Breast epithelium (tissue), 4 donors: Measurements from ENCODE around the gene TPSG1. TPM values are rescaled to one million over a fixed set of nuclear protein-coding genes. Genes with fewer than 3 reads are reported as not detected.

Experiments
- DNase-seq, 2 donors: peaks; one replicate each; pipeline ENCODE4 v3.0.0-alpha.2; 2019; ENCODE audit warnings: low spot score in 2 of 2
- H3K27ac ChIP-seq, 2 donors: fragments of 200-600 bp; sonication (generic) in 1 of 2; one replicate each; pipeline ENCODE4 v1.5.1; 2016 to 2019; ENCODE audit warnings: mild to moderate bottlenecking in 1 of 2
- H3K27me3 ChIP-seq, 2 donors: fragments of 200-600 bp; sonication (generic) in 1 of 2; one replicate each; pipeline versions ENCODE4 v1.5.1 to v1.6.0; 2017 to 2019; ENCODE audit warnings: control low read depth in 1 of 2, mild to moderate bottlenecking in 1 of 2
- H3K36me3 ChIP-seq: fragments of 200-600 bp; one replicate; pipeline ENCODE4 v1.5.1; 2019
- H3K4me1 ChIP-seq, 2 donors: fragments of 200-600 bp; sonication (generic); one replicate each; pipeline ENCODE4 v1.5.1; 2016 to 2019; ENCODE audit warnings: control low read depth in 1 of 2
- H3K4me3 ChIP-seq, 3 donors: fragments of 200-600 bp; sonication (generic); 1 replicate in 2 of 3; 2 replicates in 1 of 3; pipeline ENCODE4 v1.5.1; 2016 to 2019; ENCODE audit warnings: mild to moderate bottlenecking in 3 of 3, moderate library complexity in 2 of 3
- H3K9me3 ChIP-seq, 2 donors: fragments of 200-600 bp; sonication (generic) in 1 of 2; one replicate each; pipeline ENCODE4 v1.5.1; 2016 to 2019; ENCODE audit warnings: control low read depth in 1 of 2
- POLR2A ChIP-seq: fragments of 450-650 bp; IDR thresholded peaks from one replicate; pipeline ENCODE4 v1.6.1; 2016; ENCODE audit warnings: antibody characterized with exemption, mild to moderate bottlenecking, moderate library complexity
- POLR2AphosphoS5 ChIP-seq, 3 donors: sonication (generic); formaldehyde crosslinking; IDR thresholded peaks; one replicate each; pipeline ENCODE4 v1.6.1; 2017; ENCODE audit warnings: antibody characterized with exemption in 3 of 3
- intact Hi-C: fragments of 100-400 bp; cut with DNase I; formaldehyde crosslinking; loops from one replicate; pipeline ENCODE4 v1.15.1; 2023; ENCODE audit warnings: low total_unique reads
- total RNA-seq, 3 donors: library from RNA; depleted of rRNA; stranded (reverse); fragments of >200 nt; gene quantifications; one replicate each; pipeline ENCODE4 v1.1.0, GENCODE V29; 2016
- TF ChIP-seq, protein P1 (sequence below), 3 donors: fragments of 450-650 bp; IDR thresholded peaks; one replicate each; pipeline ENCODE4 v1.5.1; 2016 to 2017; ENCODE audit warnings: antibody characterized with exemption in 3 of 3, mild to moderate bottlenecking in 3 of 3, moderate library complexity in 3 of 3

Gene TPSG1
- total RNA-seq, 3 donors from 2014 or later, result 0.73 to 1.8 TPM; not detected in 1

DNA sequence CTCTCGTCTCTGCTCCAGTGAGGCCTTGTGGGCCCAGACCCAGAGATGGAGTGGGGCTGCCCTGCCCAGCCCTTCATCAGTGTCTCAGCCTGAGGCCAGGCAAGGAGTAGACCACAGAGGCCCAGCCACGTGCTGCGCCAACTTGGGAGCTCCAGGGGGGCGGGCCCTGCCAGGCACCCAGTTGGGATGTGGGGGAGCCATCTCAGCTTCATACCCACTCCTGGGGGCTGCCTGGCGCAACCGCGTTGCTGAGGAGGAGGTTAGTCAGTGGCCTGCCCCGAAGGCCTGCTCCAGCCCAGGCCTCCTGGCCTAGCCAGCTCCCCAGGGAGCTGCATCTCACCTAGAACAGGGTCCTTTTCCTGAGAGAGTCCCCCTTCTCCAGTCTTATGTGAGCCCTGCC is 11.8 kb downstream of the TPSG1 start:
- H3K36me3 ChIP-seq, result no peaks in the 10 kb centered on the region
- intact Hi-C loops, result no loop called here
- no peaks in the 10 kb centered on the region for H3K9me3 ChIP-seq
- peaks cover 0 to 83% of the 10 kb centered on the region in 2 donors for H3K27me3 ChIP-seq
- no peak overlapping the region for H3K4me3 ChIP-seq
- no peak for DNase-seq
- H3K4me1 ChIP-seq, result no peaks in the 10 kb centered on the region
- H3K27ac ChIP-seq, result no peak overlapping the region
- TF ChIP-seq, protein P1, sequence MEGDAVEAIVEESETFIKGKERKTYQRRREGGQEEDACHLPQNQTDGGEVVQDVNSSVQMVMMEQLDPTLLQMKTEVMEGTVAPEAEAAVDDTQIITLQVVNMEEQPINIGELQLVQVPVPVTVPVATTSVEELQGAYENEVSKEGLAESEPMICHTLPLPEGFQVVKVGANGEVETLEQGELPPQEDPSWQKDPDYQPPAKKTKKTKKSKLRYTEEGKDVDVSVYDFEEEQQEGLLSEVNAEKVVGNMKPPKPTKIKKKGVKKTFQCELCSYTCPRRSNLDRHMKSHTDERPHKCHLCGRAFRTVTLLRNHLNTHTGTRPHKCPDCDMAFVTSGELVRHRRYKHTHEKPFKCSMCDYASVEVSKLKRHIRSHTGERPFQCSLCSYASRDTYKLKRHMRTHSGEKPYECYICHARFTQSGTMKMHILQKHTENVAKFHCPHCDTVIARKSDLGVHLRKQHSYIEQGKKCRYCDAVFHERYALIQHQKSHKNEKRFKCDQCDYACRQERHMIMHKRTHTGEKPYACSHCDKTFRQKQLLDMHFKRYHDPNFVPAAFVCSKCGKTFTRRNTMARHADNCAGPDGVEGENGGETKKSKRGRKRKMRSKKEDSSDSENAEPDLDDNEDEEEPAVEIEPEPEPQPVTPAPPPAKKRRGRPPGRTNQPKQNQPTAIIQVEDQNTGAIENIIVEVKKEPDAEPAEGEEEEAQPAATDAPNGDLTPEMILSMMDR (IDR thresholded peaks at IDR 0.05), result no peak
- no peak for TF ChIP-seq POLR2A
- no peak for TF ChIP-seq POLR2AphosphoS5 (IDR thresholded peaks at IDR 0.05)

DNA sequence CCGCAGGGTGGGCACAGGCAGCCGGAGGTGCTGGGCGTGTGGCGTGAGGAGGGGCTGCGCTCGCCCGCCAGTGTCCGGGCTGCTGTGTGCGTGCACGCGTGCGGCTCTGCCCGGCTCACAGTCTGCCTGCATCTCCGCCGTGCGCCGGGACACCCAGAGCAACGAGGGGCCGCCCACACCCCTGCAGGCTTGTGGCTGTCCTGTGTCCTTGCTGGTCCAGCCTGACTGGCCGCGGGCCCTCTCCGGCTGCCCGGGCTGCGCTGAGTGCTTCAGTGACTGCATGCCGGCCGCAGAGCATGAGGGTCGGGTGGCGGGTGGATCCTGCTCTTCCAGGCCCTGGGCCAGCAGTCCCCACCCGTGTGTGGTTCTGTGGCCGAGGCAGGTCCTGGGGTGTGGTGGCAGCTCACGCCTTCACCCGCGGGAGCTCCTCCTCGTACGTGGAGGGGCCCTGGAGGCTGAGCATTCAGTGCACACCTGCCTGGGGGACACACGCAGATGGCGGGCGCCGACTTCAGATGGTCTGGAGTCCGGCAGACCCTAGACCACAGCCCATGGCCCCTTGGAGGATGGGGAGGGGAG is 12.4 kb downstream of the TPSG1 start:
- Histone ChIP-seq H3K9me3 (no peaks in the 10 kb centered on the region), H3K27me3 (peaks cover 0 to 80% of the 10 kb centered on the region in 2 donors), H3K36me3 (no peaks in the 10 kb centered on the region), H3K27ac (no peak overlapping the region), H3K4me3 (no peak overlapping the region), H3K4me1 (no peaks in the 10 kb centered on the region)
- TF ChIP-seq POLR2A (no peak), POLR2AphosphoS5 (IDR thresholded peaks at IDR 0.05) (no peak)
- TF ChIP-seq, protein P1 (IDR thresholded peaks at IDR 0.05), result no peak
- intact Hi-C loops, result no loop called here
- no peak for DNase-seq

DNA sequence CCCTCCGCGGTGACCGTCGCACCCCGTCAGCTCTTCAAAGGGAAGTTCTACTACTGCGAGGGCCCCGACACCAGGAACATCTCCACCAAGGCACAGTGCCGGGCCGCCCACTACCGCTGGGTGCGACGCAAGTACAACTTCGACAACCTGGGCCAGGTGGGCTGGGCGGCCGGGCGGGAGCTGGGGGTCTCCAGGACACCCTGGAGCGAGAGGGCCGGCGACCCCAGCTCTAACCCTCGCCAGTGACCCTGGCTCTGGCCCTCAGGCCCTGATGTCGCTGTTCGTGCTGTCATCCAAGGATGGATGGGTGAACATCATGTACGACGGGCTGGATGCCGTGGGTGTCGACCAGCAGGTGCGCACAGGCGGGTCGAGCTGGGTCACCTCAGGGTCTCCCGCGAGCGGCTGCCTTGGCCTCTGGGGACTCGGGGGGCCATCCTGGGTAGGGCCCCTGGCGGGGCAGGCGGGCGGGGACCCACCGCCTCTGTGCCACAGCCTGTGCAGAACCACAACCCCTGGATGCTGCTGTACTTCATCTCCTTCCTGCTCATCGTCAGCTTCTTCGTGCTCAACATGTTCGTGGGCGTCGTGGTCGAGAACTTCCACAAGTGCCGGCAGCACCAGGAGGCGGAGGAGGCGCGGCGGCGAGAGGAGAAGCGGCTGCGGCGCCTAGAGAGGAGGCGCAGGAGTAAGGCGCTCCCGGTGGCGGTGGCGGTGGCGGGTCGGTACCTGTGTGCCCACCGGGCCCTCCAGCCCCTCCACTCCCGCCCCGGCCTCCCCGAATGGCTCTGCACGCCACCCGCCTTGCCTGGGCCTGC is 13.4 kb downstream of the TPSG1 start:
- H3K27me3 ChIP-seq, result peaks cover 0 to 80% of the 10 kb centered on the region in 2 donors

DNA sequence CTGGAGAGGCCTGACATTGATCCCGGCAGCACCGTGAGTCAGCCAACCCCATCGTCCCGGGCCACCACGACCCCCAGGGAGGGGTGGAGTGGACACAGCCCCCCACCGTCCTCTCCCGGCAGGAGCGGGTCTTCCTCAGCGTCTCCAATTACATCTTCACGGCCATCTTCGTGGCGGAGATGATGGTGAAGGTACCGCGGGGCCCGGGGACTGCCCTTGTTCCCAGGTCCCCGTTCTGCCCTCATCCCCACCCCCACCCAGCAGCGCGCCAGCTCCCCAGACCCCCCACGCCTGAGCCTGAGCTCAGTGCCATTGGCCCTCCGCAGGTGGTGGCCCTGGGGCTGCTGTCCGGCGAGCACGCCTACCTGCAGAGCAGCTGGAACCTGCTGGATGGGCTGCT is 14.6 kb downstream of the TPSG1 start:
- H3K9me3 ChIP-seq, result no peaks in the 10 kb centered on the region
- H3K36me3 ChIP-seq, result no peaks in the 10 kb centered on the region
- no peak overlapping the region for H3K4me3 ChIP-seq
- TF ChIP-seq POLR2AphosphoS5 (IDR thresholded peaks at IDR 0.05) (no peak), POLR2A (no peak)
- TF ChIP-seq, protein P1 (IDR thresholded peaks at IDR 0.05), result no peak
- intact Hi-C loops, result no loop called here
- no peaks in the 10 kb centered on the region for H3K4me1 ChIP-seq
- no peak overlapping the region for H3K27ac ChIP-seq
- no peak for DNase-seq
- H3K27me3 ChIP-seq, result peaks cover 0 to 83% of the 10 kb centered on the region in 2 donors

More for the DNA sequence above, 13.4 kb downstream of the TPSG1 start:
- H3K9me3 ChIP-seq, result no peaks in the 10 kb centered on the region
- no peaks in the 10 kb centered on the region for H3K36me3 ChIP-seq
- TF ChIP-seq POLR2A (no peak), POLR2AphosphoS5 (IDR thresholded peaks at IDR 0.05) (no peak)
- TF ChIP-seq, protein P1 (IDR thresholded peaks at IDR 0.05), result no peak
- no peak overlapping the region for H3K4me3 ChIP-seq
- no peak overlapping the region for H3K27ac ChIP-seq
- no peak for DNase-seq
- no peaks in the 10 kb centered on the region for H3K4me1 ChIP-seq
- intact Hi-C loops, result no loop called here

DNA sequence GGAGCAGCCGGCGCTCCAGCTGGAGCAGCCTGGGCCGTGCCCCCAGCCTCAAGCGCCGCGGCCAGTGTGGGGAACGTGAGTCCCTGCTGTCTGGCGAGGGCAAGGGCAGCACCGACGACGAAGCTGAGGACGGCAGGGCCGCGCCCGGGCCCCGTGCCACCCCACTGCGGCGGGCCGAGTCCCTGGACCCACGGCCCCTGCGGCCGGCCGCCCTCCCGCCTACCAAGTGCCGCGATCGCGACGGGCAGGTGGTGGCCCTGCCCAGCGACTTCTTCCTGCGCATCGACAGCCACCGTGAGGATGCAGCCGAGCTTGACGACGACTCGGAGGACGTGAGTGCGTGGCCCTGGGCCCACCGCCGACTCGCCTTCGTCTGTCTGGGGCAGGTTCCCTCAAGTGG is 16.0 kb downstream of the TPSG1 start:
- Histone ChIP-seq H3K27me3 (peaks cover 0 to 92% of the 10 kb centered on the region in 2 donors), H3K27ac (no peak overlapping the region), H3K4me3 (no peak overlapping the region), H3K4me1 (no peaks in the 10 kb centered on the region), H3K9me3 (no peaks in the 10 kb centered on the region), H3K36me3 (no peaks in the 10 kb centered on the region)
- intact Hi-C loops, result no loop called here
- TF ChIP-seq POLR2A (no peak), POLR2AphosphoS5 (IDR thresholded peaks at IDR 0.05) (no peak)
- TF ChIP-seq, protein P1 (IDR thresholded peaks at IDR 0.05), result no peak
- no peak for DNase-seq
